Activated CD8-positive, alpha-beta T cell treated with anti-CD3 and anti-CD28 coated beads, Interleukin-2, amount 10 ng/mL, durations not matched to agents 7 days and 5 days (primary cell): ENCODE measurements around the gene FTSJ1. TPM values are rescaled to one million over a fixed set of nuclear protein-coding genes. Genes with fewer than 3 reads are reported as not detected.
A peak's percentile ranks its signal among the peaks of the same experiment; 100 is the strongest.
"Not testable (repeated sequence)": the region's sequence is repeated elsewhere in the genome, so short reads cannot be mapped to it uniquely, and the experiment has no call there.

Source experiments
- ATAC-seq: fragments of 150-1000 bp; cut with Tn5 transposase; one replicate; pipeline ENCODE4 v1.10.0; 2021; ENCODE audit warnings: moderate library complexity
- CTCF ChIA-PET: fragments of 350-600 bp; sonication (Branson Sonifier 250); formaldehyde crosslinking; loops from one replicate; lab custom pipeline; 2021; ENCODE audit warnings: antibody characterized with exemption; lab: Charles Lee
- POLR2A ChIA-PET: fragments of 350-600 bp; sonication (Branson Sonifier 250); formaldehyde crosslinking; loops from one replicate; lab custom pipeline; 2021; ENCODE audit warnings: antibody characterized with exemption; lab: Charles Lee
- DNase-seq: peaks from one replicate; pipeline ENCODE4 v3.0.0-alpha.2; 2020
- H3K27ac Mint-ChIP-seq: one replicate; pipeline ENCODE4 v1.8.0; 2021; ENCODE audit warnings: mild to moderate bottlenecking, mixed read lengths
- H3K27me3 Mint-ChIP-seq: one replicate; pipeline ENCODE4 v1.8.0; 2021; ENCODE audit warnings: low read depth, mixed read lengths
- H3K36me3 Mint-ChIP-seq: one replicate; pipeline ENCODE4 v1.8.0; 2021; ENCODE audit warnings: low read depth, mixed read lengths
- H3K4me1 Mint-ChIP-seq: one replicate; pipeline ENCODE4 v1.8.0; 2021; ENCODE audit warnings: low read depth, mixed read lengths
- H3K4me3 Mint-ChIP-seq: one replicate; pipeline ENCODE4 v1.8.0; 2021; ENCODE audit warnings: mild to moderate bottlenecking, mixed read lengths
- H3K9me3 Mint-ChIP-seq: one replicate; pipeline ENCODE4 v1.8.0; 2022; ENCODE audit warnings: mixed read lengths; ENCODE audit not compliant: insufficient read depth
- total RNA-seq, 2 experiments: library from RNA; stranded (reverse); gene quantifications; one replicate each; pipeline ENCODE4 v1.2.3, GENCODE V29; 2021

Gene FTSJ1, protein sequence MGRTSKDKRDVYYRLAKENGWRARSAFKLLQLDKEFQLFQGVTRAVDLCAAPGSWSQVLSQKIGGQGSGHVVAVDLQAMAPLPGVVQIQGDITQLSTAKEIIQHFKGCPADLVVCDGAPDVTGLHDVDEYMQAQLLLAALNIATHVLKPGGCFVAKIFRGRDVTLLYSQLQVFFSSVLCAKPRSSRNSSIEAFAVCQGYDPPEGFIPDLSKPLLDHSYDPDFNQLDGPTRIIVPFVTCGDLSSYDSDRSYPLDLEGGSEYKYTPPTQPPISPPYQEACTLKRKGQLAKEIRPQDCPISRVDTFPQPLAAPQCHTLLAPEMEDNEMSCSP
- total RNA-seq, result 10 to 100 TPM; 64.9 to 72.0 TPM

DNA sequence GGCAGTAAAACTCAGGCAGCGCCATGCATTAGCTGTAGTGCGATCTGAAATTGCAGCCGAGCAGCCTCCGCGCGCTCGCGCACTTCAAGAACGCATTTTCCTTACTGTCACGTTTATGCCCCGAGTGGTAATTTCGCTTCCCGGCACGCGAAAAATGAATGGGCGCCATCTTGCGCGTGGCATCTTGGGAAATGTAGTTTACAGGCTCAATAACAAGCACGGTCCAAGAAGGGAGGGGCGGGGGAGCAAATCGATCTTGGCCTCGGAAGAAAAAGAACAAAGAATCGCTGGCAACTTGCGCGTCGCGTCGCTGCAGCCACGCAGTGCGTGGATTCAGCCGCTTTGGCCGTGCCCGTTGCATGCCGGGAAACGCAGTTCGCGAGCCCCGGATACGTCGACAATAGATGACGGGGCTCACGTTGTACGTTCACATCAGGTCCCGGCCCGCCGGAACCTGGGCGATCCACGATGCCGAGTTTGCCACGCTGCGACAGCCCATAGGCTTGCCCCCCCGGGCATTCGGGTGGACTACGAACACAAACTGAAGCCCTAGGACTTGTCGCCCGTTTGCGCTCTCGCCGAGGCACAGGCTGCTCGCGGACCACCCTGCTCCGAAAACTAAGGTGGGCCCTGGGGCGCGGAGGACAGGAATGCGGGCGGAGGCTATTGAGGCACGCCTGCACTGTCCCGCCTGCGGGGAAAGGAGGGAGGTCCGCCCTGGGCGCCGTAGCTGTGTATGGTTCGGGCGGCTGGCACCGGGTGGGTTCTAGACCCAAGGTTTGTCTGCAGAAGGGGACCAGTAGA, at the start of gene FTSJ1:
TSS of gene FTSJ1 (plus strand) at position 426 of the 804 bp plus-strand sequence. CDS start 1,849 bp downstream, outside the sequence.
- peak within 1 kb of the TSS; percentile 94 for H3K4me3 Mint-ChIP-seq
- DNase-seq, result peak; percentile 93
- H3K27ac Mint-ChIP-seq, result peak within 1 kb of the TSS; percentile 92
- ChIA-PET CTCF (interaction anchor here (2.2 to 3.6 kb wide), 2 partner anchors 64 to 393 kb away, joined by 10 to 21 read pairs; partner anchors contain the start of gene TBC1D25), POLR2A (no interaction called here)
- H3K27me3 Mint-ChIP-seq, result no peaks in the 10 kb centered on the region
- H3K4me1 Mint-ChIP-seq, result peaks cover 46% of the 10 kb centered on the region
- H3K9me3 Mint-ChIP-seq, result no peaks in the 10 kb centered on the region
- peak; percentile 94 for ATAC-seq
- H3K36me3 Mint-ChIP-seq, result peaks cover 26% of the 10 kb centered on the region

DNA sequence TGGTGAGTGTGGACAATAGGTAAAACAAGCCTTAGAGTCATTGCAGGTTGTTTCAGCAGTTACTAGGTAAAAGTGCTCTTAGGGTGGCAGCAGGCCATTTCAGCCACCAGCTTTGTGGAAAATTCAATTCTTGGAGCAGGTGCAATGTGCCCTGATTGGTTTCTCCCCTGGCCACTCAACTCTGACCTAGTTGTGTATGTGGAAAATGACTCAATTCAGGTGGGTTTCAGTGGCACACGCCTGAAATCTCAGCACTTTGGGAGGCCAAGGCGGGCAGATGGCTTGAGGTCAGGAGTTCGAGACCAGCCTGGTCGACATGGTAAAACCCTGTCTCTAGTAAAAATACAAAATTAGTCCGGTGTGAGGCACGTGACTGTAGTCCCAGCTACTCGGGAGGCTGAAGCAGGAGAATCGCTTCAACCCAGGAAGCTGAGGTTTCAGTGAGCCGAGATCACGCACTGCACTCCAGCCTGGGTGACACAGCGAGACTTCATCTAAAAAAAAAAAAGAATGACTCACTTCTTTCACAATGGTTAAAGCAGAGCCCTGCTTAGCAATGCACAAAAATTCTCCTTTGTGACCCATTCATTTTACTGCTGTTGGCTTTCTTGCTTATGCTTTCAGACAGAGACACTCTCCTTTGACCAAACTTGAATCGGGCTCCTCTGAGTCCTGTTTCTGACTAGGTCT, 48.8 kb upstream of the FTSJ1 start:
- H3K4me1 Mint-ChIP-seq, H3K4me3 Mint-ChIP-seq, H3K9me3 Mint-ChIP-seq, H3K27ac Mint-ChIP-seq, H3K36me3 Mint-ChIP-seq, H3K27me3 Mint-ChIP-seq, POLR2A ChIA-PET, CTCF ChIA-PET, ATAC-seq, DNase-seq: not testable (repeated sequence)

DNA sequence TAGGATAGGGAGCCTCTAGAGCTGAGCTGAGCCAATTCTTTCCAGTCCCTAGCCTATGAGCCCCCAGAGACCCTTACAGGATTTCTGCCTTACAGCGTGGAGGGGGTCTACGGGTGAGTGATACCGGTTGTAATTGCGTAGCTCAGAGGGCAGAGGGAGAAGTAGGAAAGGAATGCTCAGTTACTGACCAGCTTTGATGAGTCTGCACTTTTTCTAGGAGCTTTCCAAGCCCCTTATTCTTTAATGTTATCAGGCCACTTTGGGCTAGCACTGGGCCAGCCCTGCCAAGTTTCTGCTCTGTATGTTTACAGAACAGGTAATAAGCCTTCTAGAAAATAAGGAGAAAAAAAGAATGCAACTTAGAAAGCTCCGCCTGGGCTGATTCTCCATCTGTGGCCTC, 46.4 kb upstream of the FTSJ1 start:
- DNase-seq, H3K4me3 Mint-ChIP-seq, ATAC-seq, H3K4me1 Mint-ChIP-seq, H3K36me3 Mint-ChIP-seq, CTCF ChIA-PET, POLR2A ChIA-PET, H3K9me3 Mint-ChIP-seq, H3K27ac Mint-ChIP-seq, H3K27me3 Mint-ChIP-seq: not testable (repeated sequence)

DNA sequence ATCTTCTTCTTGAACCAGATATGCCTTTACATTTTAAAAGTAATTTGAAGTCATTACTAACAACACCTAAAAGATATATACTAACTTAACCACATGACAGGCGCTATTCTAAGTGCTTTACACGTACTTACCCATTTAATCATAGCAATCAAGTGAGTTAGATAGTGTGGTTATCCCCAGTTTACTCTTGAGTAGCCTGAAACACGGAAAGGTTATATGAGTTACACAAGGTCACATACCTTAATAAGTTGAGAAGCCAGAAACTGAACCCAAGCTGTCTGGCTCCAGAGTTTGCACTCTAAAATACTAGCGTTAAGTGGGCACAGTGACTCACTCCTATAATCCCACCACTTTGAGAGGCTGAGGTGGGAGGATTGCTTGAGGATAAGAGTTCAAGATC, 45.8 kb upstream of the FTSJ1 start:
- DNase-seq, H3K27ac Mint-ChIP-seq, H3K4me3 Mint-ChIP-seq, H3K9me3 Mint-ChIP-seq, ATAC-seq, H3K4me1 Mint-ChIP-seq, H3K36me3 Mint-ChIP-seq, CTCF ChIA-PET, H3K27me3 Mint-ChIP-seq, POLR2A ChIA-PET: not testable (repeated sequence)

DNA sequence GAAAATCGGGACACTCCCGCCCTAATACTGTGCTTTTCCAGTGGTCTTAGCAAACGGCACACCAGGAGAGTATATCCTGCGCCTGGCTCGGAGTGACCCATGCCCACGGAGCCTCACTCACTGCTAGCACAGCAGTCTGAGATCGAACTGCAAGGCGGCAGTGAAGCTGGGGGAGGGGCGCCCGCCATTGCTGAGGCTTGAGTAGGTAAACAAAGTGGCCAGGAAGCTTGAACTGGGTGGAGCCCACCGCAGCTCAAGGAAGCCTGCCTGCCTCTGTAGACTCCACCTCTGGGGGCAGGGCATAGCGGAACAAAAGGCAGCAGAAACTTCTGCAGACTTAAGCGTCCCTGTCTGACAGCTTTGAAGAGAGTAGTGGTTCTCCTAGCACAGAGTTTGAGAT, 42.3 kb upstream of the FTSJ1 start:
- CTCF ChIA-PET, H3K36me3 Mint-ChIP-seq, H3K27me3 Mint-ChIP-seq, H3K27ac Mint-ChIP-seq, H3K4me3 Mint-ChIP-seq, H3K9me3 Mint-ChIP-seq, H3K4me1 Mint-ChIP-seq, ATAC-seq: not testable (repeated sequence)
- POLR2A ChIA-PET, result interaction anchor here (0.6 kb wide), 1 partner anchor 1771 kb away, joined by 3 read pairs; no protein-coding TSS in a partner anchor
- DNase-seq, result peak; percentile 21

DNA sequence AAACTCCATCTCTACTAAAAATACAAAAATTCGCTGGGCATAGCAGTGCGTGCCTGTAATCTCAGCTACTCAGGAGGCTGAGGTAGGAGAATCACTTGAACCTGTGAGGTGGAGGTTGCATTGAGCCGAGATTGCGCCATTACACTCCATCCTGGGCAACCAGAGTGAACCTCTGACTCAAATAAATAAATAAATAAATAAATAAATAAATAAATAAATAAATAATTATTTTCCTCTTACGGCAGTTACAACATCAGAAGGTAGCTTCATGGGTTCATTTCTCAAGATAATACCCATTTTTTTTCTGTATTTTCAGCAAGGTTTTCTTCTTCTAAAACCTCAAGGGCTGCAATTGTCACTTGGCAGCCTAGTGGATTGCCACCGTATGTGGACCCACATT, 28.8 kb upstream of the FTSJ1 start:
- POLR2A ChIA-PET, DNase-seq, H3K27me3 Mint-ChIP-seq, ATAC-seq, H3K4me3 Mint-ChIP-seq, H3K36me3 Mint-ChIP-seq, H3K9me3 Mint-ChIP-seq, H3K4me1 Mint-ChIP-seq, CTCF ChIA-PET, H3K27ac Mint-ChIP-seq: not testable (repeated sequence)

DNA sequence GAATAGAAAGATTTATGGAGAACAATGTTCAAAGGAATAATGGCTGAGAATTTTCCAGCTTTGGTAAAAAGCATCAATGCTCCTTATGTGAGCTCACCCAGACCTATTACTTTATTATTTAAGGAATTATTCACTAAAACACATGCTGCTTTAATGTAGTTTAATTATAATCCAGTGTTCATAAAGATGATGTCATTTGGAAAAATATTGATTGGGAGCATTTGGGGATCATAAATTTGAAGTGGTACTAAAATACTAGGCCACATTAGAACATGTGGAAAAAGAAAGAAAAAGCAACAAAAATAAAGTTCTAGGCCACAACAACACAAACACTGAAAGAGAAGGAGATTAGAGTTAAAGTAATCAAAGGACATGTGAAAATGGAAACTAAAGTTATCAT, 25.9 kb upstream of the FTSJ1 start:
- Mint-ChIP-seq H3K36me3 (no peaks in the 10 kb centered on the region), H3K27ac (no peak overlapping the region), H3K4me1 (no peaks in the 10 kb centered on the region), H3K9me3 (no peaks in the 10 kb centered on the region), H3K4me3 (no peak overlapping the region), H3K27me3 (no peaks in the 10 kb centered on the region)
- ATAC-seq, result no peak
- POLR2A ChIA-PET, result no interaction called here
- DNase-seq, result no peak
- CTCF ChIA-PET, result no interaction called here

DNA sequence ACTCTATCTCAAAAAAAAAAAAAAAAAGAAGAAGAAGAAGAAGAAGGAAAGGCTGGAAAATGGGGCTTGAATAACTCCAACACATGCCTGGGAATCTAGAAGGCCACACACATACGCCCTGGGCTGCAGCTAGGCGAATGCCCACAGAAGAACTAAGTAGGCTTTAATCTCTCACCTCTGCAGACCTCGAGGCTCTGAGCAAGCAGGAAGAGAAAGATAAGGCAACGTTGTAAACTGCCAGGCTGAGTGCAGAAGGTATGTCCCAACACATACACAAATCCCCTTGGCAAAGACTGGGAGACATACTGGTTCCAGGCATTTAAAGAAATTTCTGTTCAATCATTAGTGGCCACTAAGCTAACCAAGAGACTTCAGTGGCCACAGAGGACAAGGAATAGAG, 24.3 kb upstream of the FTSJ1 start:
- H3K4me3 Mint-ChIP-seq, result no peak overlapping the region
- H3K4me1 Mint-ChIP-seq, result no peaks in the 10 kb centered on the region
- H3K27ac Mint-ChIP-seq, result no peak overlapping the region
- ATAC-seq (no peak), DNase-seq (no peak)
- peaks cover under 1% of the 10 kb centered on the region for H3K36me3 Mint-ChIP-seq
- H3K27me3 Mint-ChIP-seq, result no peaks in the 10 kb centered on the region
- CTCF ChIA-PET, result no interaction called here
- H3K9me3 Mint-ChIP-seq, result no peaks in the 10 kb centered on the region
- POLR2A ChIA-PET, result no interaction called here

DNA sequence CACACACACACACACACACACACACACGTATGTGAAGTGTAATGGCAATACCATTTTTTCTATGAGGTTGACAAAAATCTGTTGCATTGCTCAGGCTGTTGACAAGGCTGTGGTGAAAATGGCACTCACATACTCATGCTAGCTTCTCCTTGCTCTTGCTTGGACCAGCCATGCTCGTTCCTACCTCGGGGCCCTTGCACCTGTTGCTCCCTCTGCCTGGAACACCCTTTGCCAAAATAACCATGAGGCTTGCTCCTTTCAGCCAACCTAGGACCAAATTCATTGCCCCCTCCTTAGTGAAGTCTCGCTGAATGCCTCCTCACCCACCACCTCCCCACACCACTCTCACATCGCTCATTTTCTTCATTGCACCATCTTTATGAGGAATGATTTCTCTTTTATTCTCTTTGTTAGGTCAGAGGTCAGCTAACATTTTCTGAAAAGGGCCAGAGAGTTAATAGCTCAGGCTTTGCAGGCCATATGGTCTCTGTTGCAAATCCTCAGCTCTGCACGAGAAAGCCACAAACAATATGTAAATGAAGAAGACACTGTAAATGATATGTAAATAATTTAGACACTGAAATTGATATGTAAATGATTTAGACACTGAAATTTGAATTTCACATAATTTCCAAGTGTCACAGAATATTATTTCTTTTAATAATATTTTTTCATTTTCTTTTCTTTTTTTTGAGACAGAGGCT, 19.2 kb upstream of the FTSJ1 start:
- Mint-ChIP-seq H3K36me3 (peaks cover 29% of the 10 kb centered on the region), H3K27me3 (no peaks in the 10 kb centered on the region), H3K9me3 (no peaks in the 10 kb centered on the region), H3K4me1 (no peaks in the 10 kb centered on the region), H3K4me3 (no peak overlapping the region), H3K27ac (no peak overlapping the region)
- CTCF ChIA-PET, result no interaction called here
- DNase-seq (no peak), ATAC-seq (no peak)
- POLR2A ChIA-PET, result no interaction called here

DNA sequence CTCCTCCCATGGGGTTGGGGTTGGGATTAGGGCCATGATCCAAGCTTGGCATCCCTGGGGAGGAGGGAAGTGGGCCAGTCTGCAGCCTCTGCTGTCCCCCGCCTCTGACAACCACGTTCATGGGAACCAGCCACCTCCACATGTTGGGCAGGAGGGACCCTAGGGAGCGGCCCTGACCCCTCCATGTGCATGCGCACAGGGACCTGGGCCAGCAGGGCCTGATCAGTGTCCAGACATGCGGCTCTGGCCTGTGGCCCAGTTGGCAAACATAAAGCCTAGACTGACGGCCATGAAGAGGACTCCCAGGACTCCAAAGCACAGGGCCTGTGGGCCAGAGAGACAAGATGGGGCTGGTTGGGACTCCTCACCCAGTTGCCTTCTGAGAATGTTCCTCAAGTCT, 17.3 kb upstream of the FTSJ1 start:
- POLR2A ChIA-PET, result no interaction called here
- no peak overlapping the region for H3K27ac Mint-ChIP-seq

DNA sequence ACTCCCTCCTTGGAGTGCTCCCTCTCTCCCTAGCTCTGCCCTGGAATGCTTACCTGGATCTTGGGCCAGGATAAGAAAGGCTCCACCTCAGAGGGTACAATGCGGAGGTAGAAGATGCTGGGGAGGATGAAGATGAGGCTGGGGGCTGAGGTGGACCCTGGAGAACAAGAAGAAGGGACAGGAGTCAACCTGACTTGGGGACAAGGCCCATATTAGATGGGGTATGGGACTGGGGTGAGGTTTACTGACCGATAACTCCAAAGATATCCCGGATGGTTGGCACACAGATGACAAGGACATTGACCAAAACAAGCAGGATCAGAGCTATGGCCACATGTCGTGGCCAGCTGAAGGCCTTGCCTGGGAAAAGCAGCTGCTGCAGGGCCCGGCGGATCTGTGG, 16.5 kb upstream of the FTSJ1 start:
- peak overlapping the region; percentile 43 for H3K27ac Mint-ChIP-seq
- H3K4me1 Mint-ChIP-seq, result peaks cover 15% of the 10 kb centered on the region
- H3K36me3 Mint-ChIP-seq, result peaks cover 46% of the 10 kb centered on the region
- POLR2A ChIA-PET, result no interaction called here
- no peak for DNase-seq
- ATAC-seq, result no peak
- H3K9me3 Mint-ChIP-seq, result no peaks in the 10 kb centered on the region
- H3K4me3 Mint-ChIP-seq, result no peak overlapping the region
- CTCF ChIA-PET, result no interaction called here
- no peaks in the 10 kb centered on the region for H3K27me3 Mint-ChIP-seq

More for the DNA sequence above, 17.3 kb upstream of the FTSJ1 start:
- Mint-ChIP-seq H3K4me1 (peaks cover 8% of the 10 kb centered on the region), H3K9me3 (no peaks in the 10 kb centered on the region), H3K4me3 (no peak overlapping the region), H3K36me3 (peaks cover 39% of the 10 kb centered on the region), H3K27me3 (no peaks in the 10 kb centered on the region)
- CTCF ChIA-PET, result no interaction called here
- DNase-seq (no peak), ATAC-seq (no peak)
